ENCODE measurements around the gene PRKCQ.
A peak's percentile ranks its signal among the peaks of the same experiment; 100 is the strongest.

Gene PRKCQ

GRCh38 chr10:6431861-6432260 is 148.2 kb downstream of the PRKCQ start:
- no peak for DNase-seq

GRCh38 chr10:6431186-6431585 is 148.9 kb downstream of the PRKCQ start:
- DNase-seq: no peak

- DNase-seq: no peak
Observed at GRCh38 chr10:6430423-6430980, 149.6 kb downstream of the PRKCQ start.

GRCh38 chr10:6427357-6427959 is 152.6 kb downstream of the PRKCQ start:
- DNase-seq: no peak

GRCh38 chr10:6426317-6426716 is 153.8 kb downstream of the PRKCQ start:
- DNase-seq: no peak

GRCh38 chr10:6423413-6424170 is 156.5 kb downstream of the PRKCQ start:
- no peak for DNase-seq

GRCh38 chr10:6423004-6423403 is 157.1 kb downstream of the PRKCQ start:
- no peak for DNase-seq

GRCh38 chr10:6418613-6419216 is 161.4 kb downstream of the PRKCQ start:
- DNase-seq: no peak

GRCh38 chr10:6418167-6418566 is 161.9 kb downstream of the PRKCQ start:
- no peak for DNase-seq

- peak; percentile 84 for DNase-seq
Observed at GRCh38 chr10:6416892-6417512, 163.1 kb downstream of the PRKCQ start.

GRCh38 chr10:6411436-6411835 is 168.6 kb downstream of the PRKCQ start:
- no peak for DNase-seq

GRCh38 chr10:6410830-6411229 is 169.2 kb downstream of the PRKCQ start:
- no peak for DNase-seq

- DNase-seq: peak; percentile 41
Observed at GRCh38 chr10:6409971-6410643, 170.0 kb downstream of the PRKCQ start.

GRCh38 chr10:6408799-6409198 is 171.3 kb downstream of the PRKCQ start:
- no peak for DNase-seq

GRCh38 chr10:6407034-6407721 is 172.9 kb downstream of the PRKCQ start:
- no peak for DNase-seq

GRCh38 chr10:6406220-6407033 is 173.6 kb downstream of the PRKCQ start:
- peak; percentile 57 for DNase-seq

GRCh38 chr10:6405713-6406112 is 174.4 kb downstream of the PRKCQ start:
- no peak for DNase-seq

GRCh38 chr10:6404127-6405072 is 175.7 kb downstream of the PRKCQ start:
- DNase-seq: no peak

GRCh38 chr10:6402960-6403359 is 177.1 kb downstream of the PRKCQ start:
- no peak for DNase-seq

- no peak for DNase-seq
Observed at GRCh38 chr10:6402349-6402709, 177.7 kb downstream of the PRKCQ start.
